ENCODE results near the gene TAS1R2. TPM values are rescaled to one million over a fixed set of nuclear protein-coding genes. Genes with fewer than 3 reads are reported as not detected.

TAS1R2 gene
- total RNA-seq, 1 experiment from 2014 or later = not detected

DNA sequence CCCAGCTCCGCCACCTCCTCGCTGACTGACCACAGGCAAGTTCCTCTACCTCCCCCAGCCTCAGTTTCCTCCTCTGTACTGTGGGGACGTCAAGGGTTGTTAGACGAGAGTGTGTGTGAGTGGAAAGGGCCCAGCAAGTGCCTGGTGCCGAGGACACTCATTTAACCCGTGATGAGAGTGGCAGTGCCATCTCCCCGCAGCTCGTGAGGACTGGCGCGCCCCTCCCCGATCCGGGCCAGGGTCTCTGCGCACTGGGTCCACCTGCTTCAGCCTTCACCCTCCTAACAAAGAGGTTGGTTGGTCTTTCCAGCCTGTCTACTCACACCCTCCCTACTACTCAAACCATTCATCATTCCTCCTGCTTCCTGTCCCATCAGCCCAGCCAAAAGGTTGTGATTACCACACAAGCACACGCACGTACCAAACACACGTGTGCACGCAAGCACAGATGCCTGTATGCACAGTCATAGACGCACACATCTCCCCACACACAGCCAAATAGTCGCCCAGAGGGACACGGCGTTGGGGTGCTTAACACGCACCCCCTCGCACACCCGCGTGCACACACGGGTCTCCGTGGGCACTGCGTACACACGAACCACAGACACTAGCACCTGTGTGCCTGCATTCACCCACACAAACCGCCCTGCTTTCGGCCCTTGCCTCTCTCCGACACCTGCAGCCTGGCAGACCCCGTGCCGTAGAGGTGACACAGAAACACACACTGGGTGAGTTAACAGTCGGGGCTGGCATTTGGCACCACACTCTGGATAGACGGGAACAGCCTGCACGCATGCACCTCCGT is 39.3 kb downstream of the TAS1R2 start:
- DNase-seq = no peak
- Histone ChIP-seq H3K4me2 (ENCODE audit: insufficient read depth, insufficient read length, low read length) (no peak overlapping the region), H3K18ac (ENCODE audit: insufficient read length, low read depth, low read length) (no peak overlapping the region), H3K9me3 (ENCODE audit: control insufficient read depth, low read depth, low read length) (no peaks in the 10 kb centered on the region), H2BK5ac (ENCODE audit: insufficient read length, low read length) (no peak overlapping the region), H4K5ac (ENCODE audit: insufficient read length, low read depth, low read length) (no peak overlapping the region), H2AFZ (ENCODE audit: low read length) (no peak overlapping the region), H3K23ac (ENCODE audit: insufficient read length, low read depth, low read length) (no peak overlapping the region), H2AK5ac (ENCODE audit: insufficient read length, low read length) (no peak overlapping the region), H3K23me2 (ENCODE audit: insufficient read length, low read depth, low read length, poor library complexity, severe bottlenecking) (no peaks in the 10 kb centered on the region), H2BK20ac (ENCODE audit: low read depth, low read length, poor library complexity, severe bottlenecking) (no peak overlapping the region), H2BK12ac (ENCODE audit: insufficient read length, low read depth, low read length) (no peak overlapping the region), H2BK120ac (ENCODE audit: low read depth, low read length, poor library complexity, severe bottlenecking) (no peak overlapping the region), H4K20me1 (ENCODE audit: control insufficient read depth, insufficient read depth, insufficient read length) (no peaks in the 10 kb centered on the region), H2BK15ac (ENCODE audit: low read depth, low read length) (no peak overlapping the region), H3K27ac (ENCODE audit: insufficient read length, low read depth, low read length) (no peak overlapping the region), H3K4me1 (ENCODE audit: insufficient read depth, low read length) (no peaks in the 10 kb centered on the region), H3K27me3 (ENCODE audit: insufficient read depth, low read length) (no peaks in the 10 kb centered on the region; the same call in 1 of the 2 replicates), H3T11ph (ENCODE audit: low read length) (no peak overlapping the region), H4K91ac (ENCODE audit: insufficient read length, low read depth, low read length) (no peak overlapping the region), H3K14ac (ENCODE audit: insufficient read depth, low read length) (no peak overlapping the region), H3K56ac (ENCODE audit: insufficient read length, low read depth, low read length) (no peak overlapping the region), H3K9ac (ENCODE audit: extremely low read depth, insufficient read length, low read length) (no peak overlapping the region), H4K8ac (replicated peaks; ENCODE audit: insufficient read length, low read depth, low read length) (no peak overlapping the region), H3K79me1 (ENCODE audit: insufficient read depth, low read depth, low read length, poor library complexity, severe bottlenecking) (no peaks in the 10 kb centered on the region), H3K4ac (ENCODE audit: low read depth, low read length) (no peak overlapping the region), H3K79me2 (ENCODE audit: insufficient read depth, low read length) (no peaks in the 10 kb centered on the region)
- peak overlapping the region in 1 of 2 experiments; percentile 8; a peak in 1 of 5 replicates for H3K4me3 Mint-ChIP-seq
- TF ChIP-seq CTCF (conservative IDR thresholded peaks at IDR 0.05) = no peak
- no CpG with 5 or more reads among the region's 38 CpGs for WGBS (ENCODE audit: extremely low coverage, insufficient read length, low lambda C conversion rate)
- no peak overlapping the region for H3K27ac Mint-ChIP-seq
- peaks cover 51% of the 10 kb centered on the region for H3K27me3 Mint-ChIP-seq (ENCODE audit: low read depth)
- peaks cover 9 to 31% of the 10 kb centered on the region in 2 experiments for H3K4me1 Mint-ChIP-seq
- peaks cover 0 to 2% of the 10 kb centered on the region in 2 experiments; a peak in 2 of 5 replicates for H3K9me3 Mint-ChIP-seq
- no peaks in the 10 kb centered on the region; a peak in 1 of 7 replicates for H3K36me3 Mint-ChIP-seq (ENCODE audit: insufficient read depth in 1 of 3, low read depth in 3 of 3)

Measured in H9 (cell line).